Activated CD8-positive, alpha-beta memory T cell treated with anti-CD3 and anti-CD28 coated beads, Interleukin-2, amount 50 U/mL, for 4 hours (primary cell): ENCODE results near the gene NSD1.
"Not testable (repeated sequence)": the region's sequence is repeated elsewhere in the genome, so short reads cannot be mapped to it uniquely, and the experiment has no call there.

Experiments used
- DNase-seq: peaks from one replicate; pipeline ENCODE4 v3.0.0-alpha.2; 2020

NSD1 gene

DNA sequence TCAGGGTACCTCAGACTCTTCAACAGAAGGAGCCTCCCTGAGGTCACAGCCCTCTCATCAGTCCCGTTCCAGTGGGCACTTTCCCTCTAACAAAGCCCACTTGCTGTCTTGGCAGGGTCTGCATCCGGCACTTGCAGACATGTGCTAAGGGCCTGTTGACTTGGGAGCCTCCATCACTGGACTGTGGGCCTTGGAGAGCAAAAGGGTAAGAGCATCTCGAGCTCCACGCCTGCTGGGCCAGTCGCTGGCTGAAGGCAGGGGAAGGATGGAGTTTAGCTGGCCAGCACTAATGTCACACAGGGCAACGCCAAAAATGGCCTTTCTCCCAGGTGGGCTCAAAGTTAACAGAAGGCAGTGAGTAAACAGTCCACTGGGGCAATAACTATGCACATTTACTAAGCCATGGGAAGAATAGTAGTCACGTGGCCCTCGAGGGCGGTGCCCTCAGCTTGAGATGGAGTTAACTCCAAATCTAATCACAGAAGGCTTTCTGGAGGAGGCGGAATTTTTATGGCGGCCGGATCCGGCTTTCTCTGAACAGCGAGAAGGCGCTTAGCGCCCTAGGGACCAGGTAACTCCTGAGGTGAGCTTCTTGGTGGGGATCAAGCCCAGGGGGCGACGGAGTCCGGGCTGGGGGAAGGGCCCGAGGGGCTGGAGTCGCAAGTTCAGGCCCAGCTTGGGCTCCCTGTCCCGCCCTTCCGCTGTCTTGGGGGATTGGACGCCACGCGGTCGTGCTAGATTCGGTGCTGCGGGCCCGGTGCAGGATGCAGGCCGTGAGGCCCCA, 2.0 kb upstream of the NSD1 start:
- DNase-seq: no peak

DNA sequence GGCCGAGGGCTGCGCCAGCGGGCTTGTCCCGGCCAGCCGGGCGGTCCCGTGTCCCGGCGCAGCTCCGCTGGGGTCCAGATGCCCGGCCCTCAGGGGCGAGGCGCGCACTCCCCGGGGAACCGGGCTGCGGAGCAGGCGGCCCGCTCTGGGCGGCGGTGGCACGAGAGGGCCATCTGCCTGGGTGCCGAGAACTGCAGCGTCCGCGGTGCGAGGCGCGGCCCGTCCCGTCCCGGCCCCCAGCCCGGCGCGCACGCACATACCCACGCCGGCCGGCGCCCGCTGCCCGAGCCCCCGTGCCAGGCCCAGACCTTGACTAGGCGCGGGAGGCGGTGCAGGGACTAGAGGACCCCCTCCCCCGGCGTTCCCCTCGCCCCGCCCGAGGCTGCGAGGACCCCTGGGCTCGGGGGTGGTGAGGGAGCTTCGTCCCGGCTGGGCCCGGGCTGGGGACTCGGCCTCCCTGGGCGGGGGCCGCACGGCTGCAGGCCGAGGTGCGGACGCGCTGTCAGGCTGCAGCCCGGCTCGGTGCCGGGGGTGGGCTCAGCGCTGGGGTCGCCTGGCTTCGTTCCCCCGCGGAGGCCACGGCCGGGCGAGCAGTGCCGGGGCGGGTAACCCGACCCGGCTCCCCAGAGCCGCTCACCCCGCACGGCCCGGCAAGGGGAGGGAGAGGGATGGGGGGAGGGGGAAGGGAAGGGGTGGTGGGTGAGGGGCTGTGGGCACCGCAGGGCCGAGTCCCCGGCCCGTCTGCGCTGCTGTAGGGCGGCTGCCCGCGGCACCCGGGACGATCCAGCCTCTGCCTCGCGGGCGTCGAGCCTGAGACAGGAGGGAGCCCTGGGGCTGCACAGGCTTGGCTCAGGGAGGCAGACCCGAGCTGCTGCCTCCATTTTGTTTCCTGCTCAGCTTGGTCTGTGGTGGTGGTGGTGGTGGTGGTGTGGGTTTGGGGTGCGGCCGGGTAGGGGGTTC, 1.2 kb upstream of the NSD1 start:
- peak; percentile 41 for DNase-seq

DNA sequence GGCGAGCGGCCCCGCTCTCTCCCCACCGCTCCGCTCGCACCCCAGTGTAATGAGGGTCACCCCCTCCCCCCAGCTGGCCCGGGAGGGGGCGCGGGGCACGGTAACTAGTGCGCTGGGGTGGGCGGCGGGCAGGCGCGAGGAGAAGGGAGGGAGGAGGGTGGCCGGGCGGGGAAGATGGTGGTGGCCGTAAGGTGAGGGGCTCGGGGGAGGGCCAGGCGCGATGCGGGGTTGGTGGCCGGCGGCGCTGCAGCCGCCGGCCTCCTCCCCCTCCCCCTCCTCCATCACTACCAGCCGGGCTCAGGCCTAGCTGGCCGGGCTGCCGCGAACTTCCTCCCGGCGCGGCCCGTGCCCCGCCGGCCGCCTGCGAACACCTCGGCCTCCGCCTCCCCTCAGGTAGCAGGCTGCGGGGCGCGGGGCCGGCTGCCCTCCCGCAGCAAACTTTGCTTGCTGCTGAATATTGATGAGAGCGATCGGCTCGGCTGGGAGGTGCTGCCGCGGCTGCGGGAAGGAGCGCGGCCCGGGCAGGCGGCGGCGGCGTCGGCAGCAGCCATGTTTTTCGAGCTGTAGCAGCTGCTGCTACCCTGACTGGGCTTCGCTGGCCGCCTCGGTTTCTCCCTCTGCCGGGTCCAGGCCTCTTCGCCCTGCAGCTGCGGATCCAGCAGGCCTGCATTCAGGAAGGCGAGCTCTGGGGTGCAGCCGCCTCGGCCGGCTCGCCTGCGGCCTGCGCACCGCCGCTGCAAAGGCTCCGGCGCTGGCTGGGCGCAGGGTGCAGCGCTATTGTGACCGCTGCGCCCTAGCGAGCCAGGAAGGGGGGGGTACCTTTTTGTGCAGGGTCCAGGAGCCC, 502 bp downstream of the NSD1 start:
- peak; percentile 36 for DNase-seq

DNA sequence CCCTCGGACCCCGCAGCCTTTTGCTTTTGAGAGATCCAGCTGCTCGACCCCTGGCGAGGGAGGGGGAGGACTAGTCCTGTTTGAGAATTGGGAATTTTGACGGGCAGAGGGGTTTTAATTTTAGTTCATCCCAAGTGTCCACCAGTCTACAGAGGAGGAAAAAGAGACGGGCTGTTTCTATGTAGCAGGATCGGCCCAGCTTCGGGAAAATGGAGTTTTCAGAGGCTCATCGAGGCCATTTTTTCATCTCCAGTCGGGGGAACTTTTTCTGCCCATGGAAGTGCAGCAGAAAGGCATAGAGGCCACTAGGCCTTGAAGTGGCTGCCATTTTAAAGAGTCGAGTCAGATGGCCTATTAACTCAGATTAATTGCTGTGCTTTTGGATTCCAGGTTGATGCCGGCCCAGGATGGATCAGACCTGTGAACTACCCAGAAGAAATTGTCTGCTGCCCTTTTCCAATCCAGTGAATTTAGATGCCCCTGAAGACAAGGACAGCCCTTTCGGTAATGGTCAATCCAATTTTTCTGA, 1.2 kb downstream of the NSD1 start:
- DNase-seq: no peak

DNA sequence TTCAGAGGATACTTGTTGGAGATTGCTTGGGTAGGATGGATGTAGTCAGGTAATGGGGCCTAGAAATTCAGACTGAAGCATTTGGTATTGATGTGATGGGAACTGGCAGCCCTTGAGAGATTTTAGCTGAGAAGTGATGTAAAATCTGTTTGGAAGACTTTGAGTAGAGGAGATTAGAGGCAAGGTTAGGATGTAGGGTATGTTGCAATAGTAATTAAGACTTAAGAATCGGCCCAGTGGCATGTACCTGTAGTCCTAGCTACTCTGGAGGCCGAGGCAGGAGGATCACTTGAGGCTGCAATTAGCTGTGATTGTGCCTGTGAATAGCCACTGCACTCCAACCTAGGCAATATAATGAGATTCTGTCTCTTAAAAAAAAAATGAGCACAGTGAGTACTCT, 6.7 kb downstream of the NSD1 start:
- DNase-seq: no peak

DNA sequence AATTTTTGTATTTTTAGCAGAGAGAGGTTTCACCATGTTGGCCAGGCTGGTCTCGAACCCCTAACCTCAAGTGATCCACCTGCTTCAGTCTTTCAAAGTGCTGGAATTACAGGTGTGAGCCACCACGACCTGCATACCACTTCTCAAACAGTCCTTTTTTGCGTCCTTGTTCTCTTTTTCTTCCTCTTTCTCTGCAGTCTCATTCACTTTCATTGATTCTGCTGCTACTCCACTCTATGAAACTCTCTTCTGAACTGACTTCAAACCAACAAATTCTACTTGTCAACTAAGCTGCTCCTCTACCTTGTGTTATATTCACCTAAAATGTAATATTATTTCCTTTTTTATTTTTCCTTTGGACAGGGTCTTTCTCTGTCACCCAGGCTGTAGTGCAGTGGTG, 7.9 kb downstream of the NSD1 start:
- DNase-seq: no peak

DNA sequence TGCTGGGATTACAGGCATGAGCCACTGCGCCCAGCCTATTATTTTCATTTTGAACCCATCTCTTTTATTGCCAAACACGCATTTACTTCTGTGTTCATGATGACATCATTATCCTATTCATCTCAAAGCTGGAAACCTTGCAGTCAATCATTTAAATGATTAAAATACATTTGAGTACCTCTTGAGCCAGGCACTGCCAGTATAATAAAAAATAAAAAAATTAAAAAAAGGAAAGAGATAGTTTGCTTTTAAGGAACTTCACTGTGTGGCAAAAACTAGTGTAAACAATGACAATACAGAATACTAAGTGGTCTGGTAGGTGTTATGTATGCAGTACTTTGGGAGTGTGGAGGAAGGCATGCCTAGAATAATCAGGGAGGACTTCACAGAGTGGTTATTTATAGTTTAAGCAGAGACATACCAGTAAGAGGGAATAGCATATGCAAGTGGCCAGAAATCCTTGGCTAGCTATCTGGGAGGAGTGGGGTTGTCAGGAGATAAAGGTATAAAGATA, 8.6 kb downstream of the NSD1 start:
- no peak for DNase-seq

DNA sequence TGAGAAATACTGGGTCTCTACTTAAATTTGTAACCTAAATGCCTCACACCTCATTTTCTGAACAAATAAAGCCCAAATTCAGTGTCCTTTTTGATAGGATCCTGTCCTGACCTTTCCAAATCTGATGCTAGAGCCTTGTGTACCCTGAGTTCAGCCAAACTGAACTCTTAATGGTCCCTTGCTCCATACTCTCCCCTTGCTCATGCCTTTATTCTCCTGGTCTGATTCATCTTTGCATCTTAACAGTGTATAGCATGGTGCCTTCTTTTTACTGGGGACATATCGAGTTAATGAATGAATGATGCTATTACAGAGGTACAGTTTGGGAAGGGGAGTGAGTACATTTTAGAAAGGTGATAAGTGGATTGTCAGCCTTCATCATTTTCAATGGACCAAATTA, 9.2 kb downstream of the NSD1 start:
- no peak for DNase-seq

DNA sequence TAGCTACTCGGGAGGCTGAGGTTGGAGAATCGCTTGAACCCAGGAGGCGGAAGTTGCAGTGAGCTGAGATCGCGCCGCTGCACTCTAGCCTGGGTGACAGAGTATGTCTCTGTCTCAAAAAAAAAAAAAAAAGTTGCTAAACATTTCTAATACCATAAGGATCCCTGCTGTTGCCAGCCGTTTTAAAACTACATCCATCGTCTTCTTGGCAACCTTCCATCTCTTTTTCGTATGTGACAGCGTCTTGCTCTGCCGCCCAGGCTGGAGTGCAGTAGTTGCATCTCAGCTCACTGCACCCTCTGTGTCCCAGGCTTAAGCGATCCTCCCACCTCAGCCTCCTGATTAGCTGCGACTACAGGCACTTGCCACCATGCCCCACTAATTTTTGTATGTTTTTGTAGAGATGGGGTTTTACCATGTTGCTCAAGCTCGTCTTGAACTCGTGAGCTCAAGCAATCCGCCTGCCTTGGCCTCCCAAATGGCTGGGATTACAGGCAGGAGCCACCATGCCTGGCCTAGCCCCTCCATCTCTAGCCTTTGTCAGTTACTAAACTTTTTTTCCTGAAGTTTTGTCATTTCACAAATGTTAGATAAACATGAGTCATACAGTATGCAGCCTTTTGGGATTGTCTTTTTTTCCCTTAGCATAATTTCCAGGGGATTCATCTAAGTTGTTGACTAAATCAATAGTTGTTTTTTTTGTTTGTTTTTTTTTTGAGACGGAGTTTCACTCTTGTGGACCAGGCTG, 13.5 kb downstream of the NSD1 start:
- no peak for DNase-seq

DNA sequence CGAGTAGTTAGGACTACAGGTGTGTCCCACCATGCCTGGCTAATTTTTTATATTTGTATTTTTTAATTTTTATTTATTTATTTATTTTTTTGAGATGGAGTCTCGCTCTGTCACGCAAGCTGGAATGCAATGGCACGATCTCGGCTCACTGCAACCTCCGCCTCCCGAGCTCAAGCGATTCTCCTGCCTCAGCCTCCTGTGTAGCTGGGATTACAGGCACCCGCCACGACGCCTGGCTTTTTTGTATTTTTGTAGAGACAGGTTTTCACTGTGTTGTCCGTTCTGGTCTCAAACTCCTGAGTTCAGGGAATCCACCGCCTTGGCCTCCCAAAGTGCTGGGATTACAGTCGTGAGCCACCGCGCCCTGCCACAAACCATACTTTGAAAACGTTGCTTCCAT, 16.5 kb downstream of the NSD1 start:
- DNase-seq: not testable (repeated sequence)

DNA sequence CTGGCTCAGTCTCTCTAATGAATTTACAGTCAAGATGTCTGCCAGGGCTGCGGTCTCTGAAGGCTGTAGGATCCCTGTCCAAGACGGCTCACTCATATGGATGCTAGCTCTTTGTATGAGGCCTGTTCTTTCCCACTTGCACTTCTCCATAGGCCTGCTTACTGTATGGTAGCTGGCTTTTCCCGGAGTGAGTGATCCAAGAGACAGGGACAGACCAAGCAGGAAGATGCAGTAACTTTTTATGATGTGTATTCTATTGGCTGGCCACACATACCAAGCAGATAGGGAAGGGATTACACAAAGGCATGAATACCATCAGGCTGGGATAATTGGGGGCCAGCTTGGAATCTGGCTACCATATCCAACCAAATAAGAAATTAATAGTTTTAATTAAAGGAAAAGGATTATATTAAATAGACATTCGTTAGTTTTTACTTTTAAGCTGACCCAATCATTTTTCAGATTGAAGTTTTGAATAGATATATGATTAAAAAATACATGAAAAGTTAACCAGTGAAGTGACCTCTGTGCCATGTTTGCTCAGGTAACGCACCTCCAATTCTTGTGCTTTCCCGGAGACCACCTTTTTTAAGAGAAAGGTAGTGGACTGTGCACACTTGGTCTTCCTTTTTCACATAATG, 20.6 kb downstream of the NSD1 start:
- DNase-seq: no peak

DNA sequence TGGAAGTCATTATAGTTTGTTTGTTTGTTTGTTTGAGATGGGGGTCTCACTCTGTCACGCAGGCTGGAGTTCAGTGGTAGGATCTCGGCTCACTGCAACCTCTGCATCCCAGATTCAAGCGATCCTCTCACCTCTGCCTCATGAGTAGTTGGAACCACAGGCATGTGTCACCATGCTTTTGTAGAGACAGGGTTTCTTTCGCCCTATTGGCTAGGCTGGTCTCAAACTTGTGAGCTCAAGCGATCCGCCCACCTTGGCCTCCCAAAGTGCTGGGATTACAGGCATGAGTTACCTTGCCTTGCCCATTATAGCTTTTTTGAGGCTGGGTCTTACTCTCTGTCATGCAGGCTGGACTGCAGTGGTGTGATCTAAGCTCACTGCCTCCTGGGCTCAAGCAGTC, 28.8 kb downstream of the NSD1 start:
- no peak for DNase-seq

DNA sequence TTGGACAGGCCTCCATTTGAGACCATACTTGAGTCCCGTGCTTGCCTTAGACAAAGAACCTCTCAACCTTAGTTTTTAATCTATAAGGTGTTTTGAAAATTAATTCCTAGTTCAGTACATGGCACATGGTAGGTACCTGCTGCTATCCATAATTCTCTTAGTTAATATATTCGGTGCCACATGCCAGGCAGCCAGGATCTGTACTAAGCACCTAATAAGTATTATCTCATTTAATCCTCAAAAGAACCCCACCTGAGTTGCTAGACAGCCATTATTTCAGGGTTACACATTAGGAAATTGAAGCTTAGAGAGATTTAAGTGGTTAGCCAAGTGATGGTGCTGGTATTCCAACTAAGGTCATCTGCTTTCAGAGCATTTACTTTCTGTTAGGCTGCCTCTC, 29.9 kb downstream of the NSD1 start:
- DNase-seq: no peak

DNA sequence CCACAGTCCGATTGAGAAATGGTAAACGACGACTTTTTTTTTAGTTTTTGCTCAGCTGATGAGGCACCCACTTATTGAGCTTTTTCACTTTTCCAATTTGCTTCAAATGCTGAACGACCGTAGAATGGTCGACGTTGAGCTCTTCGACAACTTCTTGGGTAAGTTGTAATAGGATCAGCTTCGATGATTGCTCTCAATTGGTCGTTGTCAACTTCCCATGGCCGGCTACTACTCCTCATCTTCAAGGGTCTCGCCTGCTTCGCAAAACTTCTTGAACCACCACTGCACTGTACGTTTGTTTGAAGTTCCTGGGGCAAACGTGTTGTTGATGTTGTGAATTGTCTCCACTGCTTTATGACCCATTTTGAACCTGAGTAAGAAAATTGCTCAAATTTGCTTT, 35.7 kb downstream of the NSD1 start:
- DNase-seq: no peak

DNA sequence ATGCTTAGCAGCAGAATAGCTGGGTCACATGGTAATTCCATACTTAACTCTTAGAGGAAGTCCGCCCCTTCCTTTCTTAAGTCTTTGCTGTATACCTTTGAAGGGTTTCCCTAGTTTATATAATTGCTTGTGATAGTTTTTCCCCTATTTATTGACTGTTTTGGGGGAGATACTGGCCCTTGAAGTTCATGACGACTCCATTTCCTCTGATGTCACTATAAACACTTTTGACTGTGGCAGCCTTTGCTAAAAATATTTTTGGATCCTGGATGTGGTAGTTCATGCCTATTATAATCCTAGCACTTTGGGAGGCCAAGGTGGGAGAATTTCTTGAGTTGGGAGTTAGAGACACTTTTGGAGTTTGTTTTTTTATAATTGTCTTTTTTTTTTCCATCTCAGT, 38.4 kb downstream of the NSD1 start:
- DNase-seq: no peak

DNA sequence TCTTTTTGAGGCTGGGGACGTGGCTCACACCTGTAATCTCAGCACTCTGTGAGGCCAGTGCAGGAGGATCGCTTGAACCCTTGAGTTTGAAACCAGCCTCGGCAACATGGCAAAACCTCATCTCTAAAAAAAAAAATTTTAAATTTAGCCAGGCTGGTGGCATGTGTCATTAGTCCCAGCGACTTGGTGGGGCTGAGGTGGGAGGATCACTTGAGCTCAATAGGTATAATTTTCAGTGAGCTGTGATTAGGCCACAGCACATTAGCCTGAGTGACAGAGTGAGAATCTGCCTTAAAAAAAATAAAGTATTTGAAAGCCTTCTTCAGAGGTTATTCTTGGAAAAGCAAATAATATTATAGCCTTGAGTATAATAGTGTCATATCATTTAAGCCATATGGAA, 41.8 kb downstream of the NSD1 start:
- DNase-seq: no peak

DNA sequence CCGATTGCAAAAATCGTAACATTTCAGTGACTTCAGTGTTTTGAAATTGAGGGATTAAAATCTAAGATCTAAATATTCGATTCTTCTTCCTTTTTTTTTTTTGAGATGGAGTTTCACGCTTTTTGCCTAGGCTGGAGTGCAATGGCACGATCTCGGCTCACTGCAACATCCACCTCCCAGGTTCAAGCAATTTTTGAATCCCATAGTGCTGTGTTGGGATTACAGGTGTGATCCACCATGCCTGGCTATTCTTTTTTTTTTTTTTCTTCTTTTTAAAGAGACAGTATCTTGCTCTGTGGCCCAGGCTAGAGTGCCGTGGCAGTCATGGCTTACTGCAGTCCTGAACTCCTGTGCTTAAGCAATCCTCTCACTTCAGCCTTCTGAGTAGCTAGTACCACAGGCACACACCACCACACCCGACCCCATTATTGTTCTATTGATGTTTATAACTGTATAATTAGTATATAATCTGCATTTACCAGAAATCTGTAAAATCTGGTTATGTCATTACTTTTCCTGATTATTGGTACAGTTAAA, 42.7 kb downstream of the NSD1 start:
- DNase-seq: no peak

DNA sequence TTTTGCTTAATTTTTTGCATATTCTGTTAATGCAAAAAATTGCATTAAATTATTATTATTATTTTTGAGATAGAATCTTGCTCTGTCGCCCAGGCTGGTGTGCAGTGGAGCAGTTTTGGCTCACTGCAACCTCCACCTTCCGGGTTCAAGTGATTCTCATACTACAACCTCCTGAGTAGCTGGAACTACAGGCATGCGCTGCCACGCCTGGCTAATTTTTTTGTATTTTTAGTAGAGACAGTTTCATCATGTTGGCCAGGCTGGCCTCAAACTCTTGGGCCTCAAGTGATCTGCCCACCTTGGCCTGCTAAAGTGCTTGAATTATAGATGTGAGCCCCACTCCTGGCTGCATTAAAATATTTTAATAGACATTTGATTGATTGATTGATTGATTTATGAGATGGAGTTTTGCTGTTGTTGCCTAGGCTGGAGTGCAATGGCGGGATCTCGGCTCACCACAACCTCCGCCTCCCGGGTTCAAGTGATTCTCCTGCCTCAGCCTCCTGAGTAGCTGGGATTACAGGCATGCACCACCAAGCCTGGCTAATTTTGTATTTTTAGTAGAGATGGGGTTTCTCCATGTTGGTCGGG, 44.4 kb downstream of the NSD1 start:
- DNase-seq: not testable (repeated sequence)

DNA sequence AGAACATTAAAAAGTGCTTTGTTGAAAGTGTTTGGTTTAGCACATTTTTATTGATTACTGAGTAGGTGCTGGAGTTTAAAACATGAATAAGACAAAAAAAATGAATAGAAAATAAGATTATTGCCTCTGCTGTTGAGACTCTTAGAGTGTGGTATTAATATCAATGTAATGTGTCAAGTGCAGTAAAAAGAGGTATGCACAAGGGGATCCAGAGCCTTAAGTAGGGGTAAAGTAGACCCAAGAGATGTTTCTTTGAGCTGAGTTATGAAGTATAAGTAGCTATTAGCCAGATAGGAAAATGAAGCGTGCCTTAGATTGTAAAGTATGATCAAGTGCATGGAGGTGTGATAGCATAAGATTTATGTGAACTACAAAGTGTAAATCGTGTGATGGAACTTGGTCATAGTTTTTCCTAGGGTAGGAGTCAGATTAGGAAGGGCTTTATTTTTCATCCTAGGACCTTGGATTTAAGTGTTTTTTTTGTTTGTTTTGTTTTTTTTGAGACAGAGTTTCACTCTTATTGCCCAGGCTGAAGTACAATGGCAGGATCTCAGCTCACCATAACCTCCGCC, 45.2 kb downstream of the NSD1 start:
- no peak for DNase-seq

DNA sequence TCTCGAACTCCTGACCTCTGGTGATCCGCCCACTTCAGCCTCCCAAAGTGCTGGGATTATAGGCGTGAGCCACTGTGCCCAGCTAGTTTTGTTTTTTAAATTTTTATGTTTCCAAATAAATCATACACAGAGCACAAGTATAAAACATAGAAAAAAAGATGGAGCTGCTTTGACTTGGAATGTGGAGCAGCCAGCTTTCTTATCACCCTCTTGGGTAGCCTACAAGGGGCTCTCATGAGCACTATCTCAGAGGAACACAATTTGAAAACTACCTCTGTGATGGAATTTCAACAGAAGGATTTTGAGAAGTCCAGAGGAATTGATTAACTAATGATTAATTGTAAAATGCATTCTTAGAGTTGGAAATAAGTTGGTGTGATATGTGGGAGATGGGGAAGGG, 45.9 kb downstream of the NSD1 start:
- DNase-seq: no peak
